H1 (cell line): ENCODE data around the gene HSF5. TPM values are rescaled to one million over a fixed set of nuclear protein-coding genes. Genes with fewer than 3 reads are reported as not detected.

Experiments used
- CTCF ChIA-PET: fragments of 300-600 bp; sonication (Branson Sonifier 250); formaldehyde crosslinking; loops from one replicate; lab custom pipeline; 2021; ENCODE audit not compliant: partially characterized antibody; lab: Charles Lee
- POLR2A ChIA-PET: fragments of 300-600 bp; sonication (Branson Sonifier 250); formaldehyde crosslinking; loops from one replicate; lab custom pipeline; 2021; ENCODE audit warnings: inconsistent platforms; ENCODE audit not compliant: partially characterized antibody; lab: Charles Lee
- DNase-seq, 2 experiments: peaks; one replicate each; pipeline versions ENCODE4 v3.0.0 to v3.0.0-alpha.2; 2010 to 2022; ENCODE audit warnings: low spot score in 2 of 2, low read depth in 1 of 2, mixed read lengths in 1 of 2
- FAIRE-seq: peaks from 2 replicates; lab custom pipeline; 2011; peaks lifted over from hg19 to GRCh38; lab: Jason Lieb, UNC
- H2AFZ ChIP-seq: 2 replicates; pipeline ENCODE4 v1.8.1; 2012; ENCODE audit warnings: low read length, inconsistent platforms
- H2AK5ac ChIP-seq: 2 replicates; pipeline ENCODE4 v1.6.1; 2013; ENCODE audit warnings: low read depth, low read length
- H2BK120ac ChIP-seq: replicated peaks from 2 replicates; pipeline ENCODE3; 2013; ENCODE audit warnings: low read depth, low read length, inconsistent platforms
- H2BK12ac ChIP-seq: 2 replicates; pipeline ENCODE4 v1.6.1; 2013; ENCODE audit warnings: low read depth, low read length
- H2BK15ac ChIP-seq: 2 replicates; pipeline ENCODE4 v1.6.1; 2013; ENCODE audit warnings: low read length
- H2BK20ac ChIP-seq: 2 replicates; pipeline ENCODE4 v1.6.1; 2013; ENCODE audit warnings: low read length
- H2BK5ac ChIP-seq: 2 replicates; pipeline ENCODE4 v1.6.1; 2013; ENCODE audit warnings: low read depth, low read length
- H3K14ac ChIP-seq: 2 replicates; pipeline ENCODE4 v1.6.1; 2013; ENCODE audit warnings: inconsistent platforms; ENCODE audit not compliant: insufficient read length
- H3K18ac ChIP-seq: 2 replicates; pipeline ENCODE4 v1.6.1; 2013; ENCODE audit warnings: low read length; ENCODE audit errors: extremely low read depth
- H3K23ac ChIP-seq: 2 replicates; pipeline ENCODE4 v1.6.1; 2013; ENCODE audit warnings: inconsistent platforms; ENCODE audit not compliant: insufficient read length
- H3K23me2 ChIP-seq: 2 replicates; pipeline ENCODE4 v1.6.1; 2013; ENCODE audit warnings: low read depth, low read length
- H3K27ac ChIP-seq: 2 replicates; pipeline ENCODE4 v1.6.1; 2011; ENCODE audit warnings: low read depth, low read length, inconsistent platforms
- H3K27me3 ChIP-seq, 4 experiments: replicated peaks in 1 of 4; 1 replicate in 1 of 4; 2 replicates in 3 of 4; pipeline versions ENCODE4 v1.6.1 to v1.8.1; 2011 to 2013; ENCODE audit warnings: low read length in 3 of 4, mild to moderate bottlenecking in 3 of 4, inconsistent platforms in 2 of 4, mixed read lengths in 2 of 4, moderate library complexity in 1 of 4; ENCODE audit not compliant: control insufficient read depth in 3 of 4, insufficient read depth in 3 of 4; ENCODE audit errors: extremely low read depth in 1 of 4
- H3K36me3 ChIP-seq, 4 experiments: 2 replicates each; pipeline versions ENCODE4 v1.6.1 to v1.8.1; 2011 to 2013; ENCODE audit warnings: mild to moderate bottlenecking in 4 of 4, low read length in 3 of 4, moderate library complexity in 2 of 4, control low read depth in 1 of 4, inconsistent platforms in 1 of 4; ENCODE audit not compliant: insufficient read depth in 4 of 4, control insufficient read depth in 2 of 4
- H3K4ac ChIP-seq: replicated peaks from 2 replicates; pipeline ENCODE3; 2013; ENCODE audit warnings: low read length, low read depth, mixed read lengths, inconsistent platforms; ENCODE audit not compliant: insufficient read length
- H3K4me1 ChIP-seq, 4 experiments: replicated peaks in 1 of 4; 1 replicate in 1 of 4; 2 replicates in 3 of 4; pipeline versions ENCODE4 v1.6.1 to v1.8.1; 2011 to 2013; ENCODE audit warnings: low read length in 3 of 4, inconsistent platforms in 2 of 4, mixed read lengths in 1 of 4; ENCODE audit not compliant: insufficient read depth in 4 of 4, control insufficient read depth in 3 of 4
- H3K4me2 ChIP-seq, 2 experiments: 2 replicates each; pipeline versions ENCODE4 v1.6.1 to v1.8.1; 2011 to 2013; ENCODE audit warnings: low read depth in 2 of 2, low read length in 2 of 2, control low read depth in 1 of 2, inconsistent platforms in 1 of 2, mild to moderate bottlenecking in 1 of 2; ENCODE audit not compliant: insufficient read depth in 1 of 2
- H3K4me3 ChIP-seq, 4 experiments: fragments of 200-600, 300-600 bp in 1 of 4; sonication (generic), shearing (Covaris generic), sonication (Bioruptor Twin) in 1 of 4; 2 replicates each; pipeline versions ENCODE4 v1.5.1 to v1.8.1; 2011 to 2016; ENCODE audit warnings: low read length in 4 of 4, low read depth in 3 of 4, control low read depth in 2 of 4, inconsistent platforms in 2 of 4, mild to moderate bottlenecking in 2 of 4, mixed read lengths in 1 of 4, moderate library complexity in 1 of 4; ENCODE audit not compliant: insufficient read depth in 2 of 4; ENCODE audit errors: extremely low read depth in 1 of 4
- H3K56ac ChIP-seq: replicated peaks from 2 replicates; pipeline ENCODE3; 2013; ENCODE audit warnings: low read depth, mild to moderate bottlenecking, mixed read lengths, low read length, inconsistent platforms; ENCODE audit not compliant: insufficient read length
- H3K79me1 ChIP-seq: 2 replicates; pipeline ENCODE4 v1.6.1; 2013; ENCODE audit warnings: low read depth, low read length, control low read depth
- H3K79me2 ChIP-seq, 2 experiments: 2 replicates each; pipeline versions ENCODE4 v1.6.1 to v1.8.1; 2012 to 2013; ENCODE audit warnings: low read length in 2 of 2, mild to moderate bottlenecking in 2 of 2, inconsistent platforms in 1 of 2; ENCODE audit not compliant: insufficient read depth in 2 of 2, control insufficient read depth in 1 of 2
- H3K9ac ChIP-seq, 4 experiments: replicated peaks in 1 of 4; 1 replicate in 1 of 4; 2 replicates in 3 of 4; pipeline versions ENCODE4 v1.6.1 to v1.8.1; 2011 to 2013; ENCODE audit warnings: low read depth in 3 of 4, low read length in 3 of 4, control low read depth in 2 of 4, mild to moderate bottlenecking in 2 of 4, moderate library complexity in 2 of 4, inconsistent platforms in 1 of 4; ENCODE audit errors: extremely low read depth in 1 of 4
- H3K9me3 ChIP-seq, 2 experiments: 2 replicates each; pipeline versions ENCODE4 v1.6.1 to v1.8.1; 2012 to 2013; ENCODE audit warnings: mild to moderate bottlenecking in 2 of 2, moderate library complexity in 2 of 2, control low read depth in 1 of 2, inconsistent platforms in 1 of 2, low read depth in 1 of 2, low read length in 1 of 2, mixed read lengths in 1 of 2; ENCODE audit not compliant: insufficient read depth in 2 of 2
- H4K20me1 ChIP-seq, 2 experiments: replicated peaks in 1 of 2; 2 replicates each; pipeline versions ENCODE3 to v1.8.1; 2011 to 2013; ENCODE audit warnings: inconsistent platforms in 2 of 2, low read length in 2 of 2, mild to moderate bottlenecking in 1 of 2; ENCODE audit not compliant: insufficient read depth in 2 of 2, control insufficient read depth in 1 of 2
- H4K5ac ChIP-seq: 2 replicates; pipeline ENCODE4 v1.6.1; 2013; ENCODE audit warnings: low read length, low read depth, mixed read lengths, inconsistent platforms; ENCODE audit not compliant: insufficient read length
- H4K8ac ChIP-seq: 2 replicates; pipeline ENCODE4 v1.8.0; 2013; ENCODE audit warnings: mild to moderate bottlenecking, moderate library complexity, low read length, inconsistent platforms; ENCODE audit not compliant: insufficient read depth; ENCODE audit errors: extremely low read depth
- H4K91ac ChIP-seq: replicated peaks from 2 replicates; pipeline ENCODE3; 2013; ENCODE audit warnings: low read length, mixed read lengths, inconsistent platforms; ENCODE audit not compliant: insufficient read length
- ASH2L ChIP-seq: fragments of 200-600, 300-600 bp; sonication (generic); IDR thresholded peaks from one replicate; pipeline ENCODE4 v1.7.1; 2017; ENCODE audit warnings: low read length
- BACH1 ChIP-seq: IDR thresholded peaks from 2 replicates; pipeline ENCODE4 v1.6.1; 2012; ENCODE audit warnings: low read length, improper control_type of control experiment
- CBX5 ChIP-seq: fragments of 300-800, 300-1000 bp; sonication (generic); IDR thresholded peaks from 2 replicates; pipeline ENCODE4 v1.7.1; 2016; ENCODE audit warnings: antibody characterized with exemption, low read length, low read depth
- CREB1 ChIP-seq: IDR thresholded peaks from 2 replicates; pipeline ENCODE4 v1.6.1; 2012; ENCODE audit warnings: inconsistent platforms
- GTF2F1 ChIP-seq: IDR thresholded peaks from 2 replicates; pipeline ENCODE4 v1.6.1; 2012; ENCODE audit warnings: low read depth, low read length, improper control_type of control experiment, borderline replicate concordance
- POU5F1 ChIP-seq: IDR thresholded peaks from 2 replicates; pipeline ENCODE4 v1.6.1; 2011; ENCODE audit warnings: low read depth, mild to moderate bottlenecking, low read length, moderate library complexity
- SIRT6 ChIP-seq: IDR thresholded peaks from one replicate; pipeline ENCODE4 v1.7.1; 2012; ENCODE audit warnings: low read length, inconsistent platforms
- ZNF274 ChIP-seq: IDR thresholded peaks from 2 replicates; pipeline ENCODE4 v1.7.0; 2012; ENCODE audit warnings: low read length, borderline replicate concordance; ENCODE audit errors: extremely low read depth
- WGBS, 2 experiments: shearing (Covaris generic) in 1 of 2; methylation state at CpG; one replicate each; pipeline versions ENCODE4 v1.1.6 to v1.1.7; 2013 to 2015; ENCODE audit warnings: low lambda C conversion rate in 2 of 2, mixed read lengths in 2 of 2, inconsistent platforms in 1 of 2, low coverage in 1 of 2, missing lambda C conversion rate in 1 of 2; ENCODE audit not compliant: insufficient replicate concordance in 2 of 2, insufficient coverage in 1 of 2, insufficient read length in 1 of 2; ENCODE audit errors: extremely low coverage in 1 of 2, missing lambda C conversion rate in 1 of 2; 5-methylcytosine and 5-hydroxymethylcytosine counted together
- polyA plus RNA-seq, 7 experiments: library from polyadenylated mRNA; depleted of rRNA in 3 of 7; stranded (reverse) in 5 of 7; unstranded in 2 of 7; fragments of >200 nt in 5 of 7; fragments of 200-250 nt in 2 of 7; gene quantifications; 1 replicate in 5 of 7; 2 replicates in 1 of 7; 4 replicates in 1 of 7; pipeline versions ENCODE4 v1.2.1 to v1.2.3, GENCODE V29; 2011 to 2013; ENCODE audit warnings: missing spikeins in 2 of 7, mixed read lengths in 2 of 7
- total RNA-seq: library from RNA; stranded (reverse); fragmentation: NEBNext Ultra II Directional; extraction: Animal tissue kit (Norgen Biotek cat#: 25700); gene quantifications from 2 replicates; pipeline ENCODE4 v1.2.1, GENCODE V29; 2021
- TF ChIP-seq, protein P1 (sequence below): IDR thresholded peaks from 2 replicates; pipeline ENCODE4 v1.6.1; 2012; ENCODE audit warnings: inconsistent platforms
- TF ChIP-seq, protein P2 (sequence below): IDR thresholded peaks from 2 replicates; pipeline ENCODE4 v1.6.1; 2012; ENCODE audit warnings: inconsistent platforms
- TF ChIP-seq, protein P3 (sequence below): IDR thresholded peaks from 2 replicates; pipeline ENCODE4 v1.6.1; 2011; ENCODE audit warnings: low read depth, mild to moderate bottlenecking, low read length; ENCODE audit not compliant: insufficient read depth

Gene HSF5
- total and polyA plus RNA-seq, 2 of the 8 experiments (the other 6 are each of a cell fraction or from before 2014, with no cell fraction given), result not detected

DNA sequence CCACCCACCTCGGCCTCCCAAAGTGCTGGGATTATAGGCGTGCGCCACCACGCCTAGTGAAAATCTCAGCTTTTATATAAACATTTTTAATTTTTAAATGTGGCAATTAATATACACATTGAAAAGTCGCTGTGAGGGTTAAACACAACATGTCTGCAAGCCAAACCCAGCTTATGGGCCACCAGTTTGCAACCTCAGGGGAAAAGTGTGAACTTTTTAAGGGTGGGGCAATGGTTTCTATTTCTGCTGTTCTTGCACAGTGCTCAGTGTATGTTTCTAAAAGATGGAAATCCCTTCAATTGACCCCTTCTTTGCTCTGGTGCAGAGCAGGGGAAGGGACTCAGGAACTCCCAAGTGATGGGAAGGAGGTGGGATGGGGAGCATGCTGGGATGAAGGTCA, 117.9 kb downstream of the HSF5 start:
- Histone ChIP-seq H3K27me3 (no peaks in the 10 kb centered on the region), H2BK12ac (no peak overlapping the region), H3K9ac (no peak overlapping the region), H3K23ac (no peak overlapping the region), H3K36me3 (no peaks in the 10 kb centered on the region; a peak in 1 of 8 replicates), H4K20me1 (no peaks in the 10 kb centered on the region), H3K4me3 (no peak overlapping the region), H2BK20ac (0 out of 2 replicates have a peak overlapping the region, but pooled peaks have one; percentile 61), H2AFZ (no peak overlapping the region), H3K14ac (no peak overlapping the region), H3K27ac (no peak overlapping the region), H4K91ac (no peak overlapping the region), H3K23me2 (no peaks in the 10 kb centered on the region; the same call in 1 of the 2 replicates), H3K4me1 (no peaks in the 10 kb centered on the region), H3K56ac (no peak overlapping the region), H3K79me1 (no peaks in the 10 kb centered on the region), H3K79me2 (no peaks in the 10 kb centered on the region), H3K9me3 (no peaks in the 10 kb centered on the region), H3K18ac (no peak overlapping the region), H3K4ac (no peak overlapping the region), H4K8ac (no peak overlapping the region), H2BK120ac (no peak overlapping the region), H4K5ac (no peak overlapping the region), H2AK5ac (no peak overlapping the region), H2BK15ac (0 out of 2 replicates have a peak overlapping the region, but pooled peaks have one; percentile 8), H2BK5ac (no peak overlapping the region), H3K4me2 (no peak overlapping the region)
- DNase-seq, result no peak
- ChIA-PET CTCF (interaction anchor here (1.1 to 3.2 kb wide), 7 partner anchors 8 to 78 kb away, joined by 3 to 12 read pairs (median 4); partner anchors contain the start of gene RNF43), POLR2A (interaction anchor here (1.3 to 1.6 kb wide), 2 partner anchors 9 to 26 kb away, joined by 3 to 6 read pairs; no protein-coding TSS in a partner anchor)
- 81% methylated on average over 5 of the region's 5 CpGs; no CpG with 5 or more reads in 1 of the 2 experiments for WGBS, 2 experiments
- TF ChIP-seq POU5F1 (no peak), SIRT6 (no peak), CBX5 (no peak), ZNF274 (no peak), ASH2L (no peak), BACH1 (no peak), GTF2F1 (no peak), CREB1 (no peak)
- TF ChIP-seq, protein P1, sequence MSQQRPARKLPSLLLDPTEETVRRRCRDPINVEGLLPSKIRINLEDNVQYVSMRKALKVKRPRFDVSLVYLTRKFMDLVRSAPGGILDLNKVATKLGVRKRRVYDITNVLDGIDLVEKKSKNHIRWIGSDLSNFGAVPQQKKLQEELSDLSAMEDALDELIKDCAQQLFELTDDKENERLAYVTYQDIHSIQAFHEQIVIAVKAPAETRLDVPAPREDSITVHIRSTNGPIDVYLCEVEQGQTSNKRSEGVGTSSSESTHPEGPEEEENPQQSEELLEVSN, result no peak
- TF ChIP-seq, protein P2, sequence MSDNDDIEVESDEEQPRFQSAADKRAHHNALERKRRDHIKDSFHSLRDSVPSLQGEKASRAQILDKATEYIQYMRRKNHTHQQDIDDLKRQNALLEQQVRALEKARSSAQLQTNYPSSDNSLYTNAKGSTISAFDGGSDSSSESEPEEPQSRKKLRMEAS, result no peak
- TF ChIP-seq, protein P3, sequence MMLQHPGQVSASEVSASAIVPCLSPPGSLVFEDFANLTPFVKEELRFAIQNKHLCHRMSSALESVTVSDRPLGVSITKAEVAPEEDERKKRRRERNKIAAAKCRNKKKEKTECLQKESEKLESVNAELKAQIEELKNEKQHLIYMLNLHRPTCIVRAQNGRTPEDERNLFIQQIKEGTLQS, result no peak
- FAIRE-seq, result no peak
